HG03159 (cell line): Measurements from ENCODE around the gene HOXD10.

Experiments
- ATAC-seq: cut with Tn5 transposase; IDR thresholded peaks from one replicate; pipeline ENCODE4 v1.9.1; 2021; ENCODE audit warnings: mild to moderate bottlenecking, moderate library complexity; ENCODE audit not compliant: unreplicated experiment

HOXD10 gene

DNA sequence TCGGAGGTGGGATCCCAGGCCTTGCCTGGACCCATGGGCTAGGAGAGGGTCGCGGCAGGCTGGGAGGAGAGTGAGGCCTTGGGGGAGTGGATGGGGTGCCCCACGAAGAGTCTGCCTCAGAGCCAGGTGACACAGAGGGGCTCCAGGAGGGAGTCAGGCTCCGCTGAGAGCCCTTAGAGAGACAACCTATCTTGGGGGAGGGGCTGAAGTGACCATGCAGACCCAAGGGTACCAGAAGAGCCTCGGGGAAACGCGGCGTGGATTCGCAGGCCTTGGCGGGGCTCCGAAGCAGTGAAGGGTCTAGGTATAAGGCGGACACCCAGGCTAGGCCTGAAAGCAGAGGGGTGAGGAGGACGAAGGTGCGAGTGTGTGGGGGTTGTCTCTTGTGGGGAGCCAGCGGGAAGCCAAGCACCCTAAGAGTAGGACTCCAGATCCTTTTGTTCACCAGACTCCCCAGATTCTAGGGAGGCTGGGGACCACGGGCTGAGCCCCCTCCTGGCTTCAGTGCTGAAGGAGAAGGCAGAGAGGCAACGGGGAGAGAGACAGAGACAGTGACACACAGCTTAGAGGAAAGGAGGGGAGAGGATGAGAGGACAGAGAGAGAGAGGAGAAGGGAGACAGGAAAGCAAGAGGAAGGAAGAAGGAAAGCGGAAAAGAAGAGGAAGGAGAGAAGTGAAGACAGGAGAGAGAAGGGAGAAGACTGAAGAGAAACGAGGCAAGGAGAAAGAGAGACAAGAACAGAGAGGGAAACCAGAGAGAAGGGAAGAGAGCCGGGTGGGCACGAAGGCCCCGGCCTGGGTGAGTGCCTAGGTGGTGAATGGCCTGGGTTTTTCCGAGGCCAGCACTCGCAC lies 10.6 kb upstream of the HOXD10 start:
- no peak for ATAC-seq

- no peak for ATAC-seq
Observed at GRCh38 chr2:176106581-176107539, 9.7 kb upstream of the HOXD10 start, which contains the start of gene HOXD11. Gene HOXD11, plus strand, starts transcription at chr2:176107280. Its CDS starts 76 bp downstream, at chr2:176107356.

DNA sequence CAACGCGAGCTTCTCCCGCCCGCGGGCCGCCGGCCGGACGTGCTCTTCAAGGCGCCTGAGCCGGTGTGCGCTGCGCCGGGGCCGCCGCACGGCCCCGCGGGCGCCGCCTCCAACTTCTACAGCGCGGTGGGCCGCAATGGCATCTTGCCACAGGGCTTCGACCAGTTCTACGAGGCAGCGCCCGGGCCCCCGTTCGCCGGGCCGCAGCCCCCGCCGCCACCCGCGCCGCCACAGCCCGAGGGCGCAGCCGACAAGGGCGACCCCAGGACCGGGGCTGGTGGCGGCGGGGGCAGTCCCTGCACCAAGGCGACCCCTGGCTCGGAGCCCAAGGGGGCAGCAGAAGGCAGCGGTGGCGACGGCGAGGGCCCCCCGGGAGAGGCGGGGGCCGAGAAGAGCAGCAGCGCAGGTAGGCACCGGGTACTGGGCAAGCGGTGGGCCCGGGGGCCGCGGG lies 8.8 kb upstream of the HOXD10 start:
- ATAC-seq: no peak

DNA sequence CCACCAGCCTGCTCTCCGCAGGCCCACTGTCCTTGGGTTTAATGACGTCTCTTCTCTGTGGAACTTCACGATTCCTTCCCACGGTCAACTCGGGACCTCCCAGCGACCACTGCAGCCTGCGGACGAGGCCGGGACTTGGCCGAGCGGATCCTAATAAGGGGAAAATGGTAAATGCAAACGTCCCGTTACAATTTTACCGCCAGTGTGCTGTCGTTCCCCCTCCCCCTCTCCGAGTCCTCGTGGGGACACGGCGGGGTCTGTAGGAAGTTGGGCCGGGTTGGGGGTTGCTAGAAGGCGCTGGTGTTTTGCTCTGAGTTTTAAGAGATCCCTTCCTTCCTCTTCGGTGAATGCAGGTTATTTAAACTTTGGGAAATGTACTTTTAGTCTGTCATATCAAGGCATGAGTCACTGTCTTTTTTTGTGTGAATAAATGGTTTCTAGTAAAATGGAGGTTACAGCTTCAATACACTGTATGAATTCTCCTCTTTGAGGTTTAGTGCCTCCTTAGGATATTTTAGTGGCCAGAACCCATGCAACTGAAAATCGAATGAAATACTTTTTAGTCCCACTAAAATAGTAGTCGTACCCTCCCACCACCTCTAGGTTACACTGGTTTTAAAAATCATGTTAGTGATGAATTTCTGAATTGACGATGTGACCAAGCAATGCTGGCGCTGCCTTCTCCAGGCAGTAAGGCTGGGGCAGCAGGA lies 7.2 kb upstream of the HOXD10 start:
- no peak for ATAC-seq

GRCh38 chr2:176109946-176110345 lies 6.6 kb upstream of the HOXD10 start:
- no peak for ATAC-seq

DNA sequence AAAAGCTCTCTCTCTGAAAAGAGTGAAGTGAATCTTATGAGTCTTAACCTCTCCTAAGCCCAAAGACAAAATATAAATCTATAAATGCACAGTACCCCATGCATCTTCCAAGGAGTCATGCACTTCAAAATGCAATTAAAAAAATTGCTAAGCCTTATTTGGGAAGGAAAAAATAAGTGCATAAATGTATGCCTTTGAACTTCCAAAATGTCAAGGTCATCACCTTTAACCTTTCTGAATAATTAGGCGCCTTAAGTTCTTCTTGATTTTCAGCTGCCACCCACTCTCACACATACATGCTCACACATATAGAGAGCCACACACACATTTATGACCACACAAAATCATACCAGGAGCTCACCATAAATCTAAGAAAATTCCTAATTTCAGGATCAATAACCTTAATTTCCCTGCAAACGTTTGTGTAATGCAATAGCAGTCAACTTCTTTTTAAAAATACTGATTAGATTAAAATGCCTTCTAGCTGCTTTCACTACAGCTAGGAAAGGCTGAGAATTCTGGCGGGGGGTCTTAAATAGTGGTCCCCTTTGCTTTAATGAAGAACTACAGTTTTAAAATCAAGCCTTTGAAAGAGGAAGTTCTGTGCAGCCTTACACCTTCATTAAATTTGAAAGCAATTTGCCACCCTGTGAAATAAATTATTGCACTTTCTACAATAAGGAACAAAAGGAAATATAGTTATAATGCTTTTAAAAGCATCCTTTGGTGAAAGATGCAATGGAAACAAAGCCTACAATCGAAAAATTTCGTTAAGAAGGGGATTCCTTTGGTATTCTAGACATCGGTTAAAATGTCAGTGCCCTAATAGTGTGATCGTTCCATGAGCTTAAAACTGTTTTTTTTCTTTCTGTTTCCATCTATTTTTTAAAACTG lies 5.9 kb upstream of the HOXD10 start:
- ATAC-seq: no peak

GRCh38 chr2:176111309-176111663 lies 5.3 kb upstream of the HOXD10 start:
- no peak for ATAC-seq

- no peak for ATAC-seq
Observed at GRCh38 chr2:176111846-176112374, 4.7 kb upstream of the HOXD10 start.

DNA sequence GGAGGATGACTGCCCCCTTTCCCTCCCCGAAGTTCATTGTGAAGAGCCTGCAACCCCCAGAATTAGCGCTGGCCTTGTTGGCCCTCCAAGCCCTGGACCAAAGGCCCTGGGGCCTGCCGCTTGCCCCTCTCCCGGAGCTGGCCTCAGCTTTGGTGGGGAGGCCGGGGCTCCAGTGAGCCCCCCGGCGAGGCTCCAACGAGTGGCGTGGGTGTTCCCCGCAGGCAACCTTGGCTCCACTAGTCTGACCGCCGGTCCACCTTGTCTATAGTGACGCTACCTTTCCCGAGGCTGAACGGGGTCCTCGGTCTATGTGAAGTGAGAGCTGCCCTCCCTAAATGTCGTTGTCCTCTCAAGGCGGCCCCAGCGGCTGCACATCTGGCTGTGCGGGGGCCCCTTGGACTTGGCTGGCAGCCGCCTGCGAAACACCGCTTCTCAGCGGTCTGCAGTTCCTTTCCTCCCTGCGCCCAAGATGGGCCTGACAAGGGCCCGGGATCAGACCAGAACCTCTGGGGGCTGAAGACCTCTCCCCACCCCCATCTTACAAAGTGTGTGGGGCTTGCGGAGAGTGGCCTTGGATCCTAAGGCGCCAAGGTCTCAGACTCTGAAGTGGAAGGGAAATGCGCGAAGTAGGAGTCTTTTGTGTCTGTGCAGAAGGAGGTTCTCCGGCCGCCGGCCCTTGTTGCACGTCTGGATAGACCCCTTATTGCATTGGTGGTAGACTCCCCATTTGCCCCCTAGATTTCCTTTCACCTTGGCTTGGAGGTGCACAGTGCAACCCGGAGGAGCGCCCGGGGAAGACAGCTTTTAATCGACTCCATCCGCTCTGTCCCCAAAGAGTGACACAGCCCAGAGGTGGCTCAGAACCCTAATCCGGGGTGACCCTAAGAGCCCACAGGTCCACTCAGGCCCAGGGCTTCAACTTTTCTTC lies 3.9 kb upstream of the HOXD10 start:
- no peak for ATAC-seq

DNA sequence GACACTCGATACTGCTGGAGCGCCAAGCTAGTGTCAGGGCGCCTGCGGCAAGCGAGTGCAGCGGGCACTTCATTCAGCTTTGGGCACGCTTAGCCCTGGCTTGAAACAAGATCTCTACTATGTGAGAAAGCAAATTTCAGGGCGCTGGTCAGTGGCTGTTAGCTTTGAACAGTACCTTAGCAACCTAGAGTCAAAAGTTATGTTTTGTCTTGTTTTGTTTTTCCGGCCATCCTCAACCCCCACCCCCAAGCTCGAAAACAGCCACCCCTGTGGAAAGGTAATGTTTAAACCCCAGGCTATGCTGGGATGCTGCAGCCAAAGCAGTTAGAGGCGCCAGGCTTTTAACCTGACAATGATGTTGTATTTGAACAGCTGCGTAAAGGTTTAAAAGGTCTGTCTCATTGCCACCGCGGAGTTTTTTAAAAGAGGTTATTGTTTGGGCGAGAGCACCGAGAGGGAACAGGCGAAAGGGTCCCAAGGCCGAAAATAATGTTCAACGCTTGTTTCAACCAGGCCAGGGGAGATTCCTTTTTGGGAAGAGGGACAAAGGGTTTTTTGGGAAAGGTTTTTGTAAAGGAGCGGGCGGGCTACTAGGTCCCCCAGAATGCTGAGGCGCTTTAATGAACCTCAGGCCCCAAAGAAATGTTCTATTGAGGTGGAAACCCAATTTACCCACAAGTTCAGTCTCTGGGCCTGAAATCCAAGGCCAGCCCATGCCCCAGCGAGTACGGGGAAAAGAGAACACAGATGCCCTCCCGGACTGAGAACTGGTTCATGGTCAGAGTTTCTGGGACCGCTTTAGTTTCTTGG lies 2.3 kb upstream of the HOXD10 start:
- no peak for ATAC-seq

GRCh38 chr2:176114930-176115625 lies 1.5 kb upstream of the HOXD10 start:
- ATAC-seq: no peak

GRCh38 chr2:176117162-176117822 lies 714 bp downstream of the HOXD10 start:
- no peak for ATAC-seq

- ATAC-seq: no peak
Observed at GRCh38 chr2:176117823-176118371, 1.3 kb downstream of the HOXD10 start.

- no peak for ATAC-seq
Observed at GRCh38 chr2:176118601-176119339, 2.2 kb downstream of the HOXD10 start.

DNA sequence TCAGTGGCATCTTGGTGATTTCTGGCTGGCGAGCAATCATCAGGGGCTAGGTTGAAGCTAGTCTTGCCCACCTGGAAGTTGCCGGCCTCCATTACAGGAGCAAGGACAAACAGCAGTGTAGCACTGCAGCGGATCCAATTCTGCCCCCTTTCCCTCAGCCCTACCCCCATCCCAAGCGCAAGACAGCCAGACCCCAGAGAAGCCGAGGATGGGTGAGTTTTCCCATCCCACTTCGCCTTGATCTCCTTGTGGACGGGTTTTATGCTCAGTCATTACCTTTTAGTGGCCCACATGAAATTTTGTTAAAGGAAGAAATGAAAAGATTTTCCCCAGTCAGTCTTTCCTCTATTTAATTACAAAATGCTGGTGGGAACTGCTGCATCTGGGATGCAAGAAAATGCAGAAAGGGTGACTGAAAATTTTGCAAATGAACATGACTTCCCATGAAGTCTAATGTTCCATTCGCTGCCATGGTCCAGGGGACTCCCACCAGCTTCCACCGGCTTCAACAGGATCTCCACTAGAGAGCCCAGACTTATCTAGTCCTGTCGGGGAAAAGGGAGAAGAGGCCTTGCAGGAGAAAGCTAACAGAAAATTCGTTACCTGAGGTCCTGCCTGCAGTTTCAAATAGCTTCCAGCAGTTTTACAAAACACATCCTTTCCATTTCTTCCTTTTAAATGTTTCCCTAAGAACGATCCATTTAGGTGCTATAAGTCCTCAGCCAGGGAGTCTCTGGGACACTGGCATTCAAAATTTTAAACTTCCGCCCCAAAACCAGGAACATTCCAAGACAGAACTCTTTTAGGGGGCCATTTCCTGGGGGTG lies 4.0 kb downstream of the HOXD10 start:
- ATAC-seq: no peak
